Keratinocyte (primary cell): ENCODE measurements around the gene ATCAY. TPM values are rescaled to one million over a fixed set of nuclear protein-coding genes. Genes with fewer than 3 reads are reported as not detected.
A peak's percentile ranks its signal among the peaks of the same experiment; 100 is the strongest.
"Not testable (repeated sequence)": the region's sequence is repeated elsewhere in the genome, so short reads cannot be mapped to it uniquely, and the experiment has no call there.

Source experiments
- DNase-seq: peaks from one replicate; pipeline ENCODE4 v3.0.0-alpha.2; 2011; ENCODE audit warnings: low read depth, missing footprints, low spot score
- FAIRE-seq: peaks from 2 replicates; lab custom pipeline; 2011; peaks lifted over from hg19 to GRCh38; lab: Jason Lieb, UNC
- H2AFZ ChIP-seq: 2 replicates; pipeline ENCODE4 v1.6.0; 2012; ENCODE audit warnings: low read length, control low read depth, inconsistent platforms; ENCODE audit not compliant: control insufficient read depth
- H3K27ac ChIP-seq: 2 replicates; pipeline ENCODE4 v1.5.1; 2011; ENCODE audit warnings: low read length; ENCODE audit not compliant: control insufficient read depth, insufficient read depth
- H3K27me3 ChIP-seq: 3 replicates; pipeline ENCODE4 v1.6.0; 2011; ENCODE audit warnings: low read length; ENCODE audit not compliant: control insufficient read depth, insufficient read depth; ENCODE audit errors: extremely low read depth
- H3K36me3 ChIP-seq, 2 experiments: 2 replicates in 1 of 2; 3 replicates in 1 of 2; pipeline ENCODE4 v1.5.1; 2011; ENCODE audit warnings: low read length in 2 of 2, mild to moderate bottlenecking in 1 of 2; ENCODE audit not compliant: control insufficient read depth in 2 of 2, insufficient read depth in 2 of 2; ENCODE audit errors: extremely low read depth in 1 of 2
- H3K4me1 ChIP-seq: 3 replicates; pipeline ENCODE4 v1.5.1; 2011; ENCODE audit warnings: low read length; ENCODE audit not compliant: control insufficient read depth, insufficient read depth; ENCODE audit errors: extremely low read depth
- H3K4me2 ChIP-seq: 3 replicates; pipeline ENCODE4 v1.6.0; 2011; ENCODE audit warnings: low read depth, low read length; ENCODE audit not compliant: control insufficient read depth, insufficient read depth; ENCODE audit errors: extremely low read depth
- H3K4me3 ChIP-seq, 3 experiments: fragments of 200-600 bp in 1 of 3; sonication (generic) in 1 of 3; 2 replicates in 2 of 3; 3 replicates in 1 of 3; pipeline ENCODE4 v1.5.1; 2011 to 2016; ENCODE audit warnings: low read length in 3 of 3, mild to moderate bottlenecking in 3 of 3, control low read depth in 2 of 3, inconsistent platforms in 1 of 3, low read depth in 1 of 3, mixed read lengths in 1 of 3, mixed run types in 1 of 3, moderate library complexity in 1 of 3; ENCODE audit not compliant: control insufficient read depth in 2 of 3, insufficient read depth in 2 of 3; ENCODE audit errors: extremely low read depth in 1 of 3
- H3K79me2 ChIP-seq: 2 replicates; pipeline ENCODE4 v1.6.0; 2012; ENCODE audit warnings: low read length; ENCODE audit not compliant: control insufficient read depth, insufficient read depth
- H3K9ac ChIP-seq: 3 replicates; pipeline ENCODE4 v1.6.0; 2011; ENCODE audit warnings: low read length; ENCODE audit not compliant: control insufficient read depth, insufficient read depth; ENCODE audit errors: extremely low read depth
- H3K9me1 ChIP-seq: 3 replicates; pipeline ENCODE4 v1.6.0; 2011; ENCODE audit warnings: low read length; ENCODE audit not compliant: control insufficient read depth, insufficient read depth; ENCODE audit errors: extremely low read depth
- H3K9me3 ChIP-seq: 2 replicates; pipeline ENCODE4 v1.5.1; 2012; ENCODE audit warnings: low read depth, low read length; ENCODE audit not compliant: control insufficient read depth
- H4K20me1 ChIP-seq: 3 replicates; pipeline ENCODE4 v1.6.0; 2011; ENCODE audit warnings: low read length; ENCODE audit not compliant: control insufficient read depth, insufficient read depth; ENCODE audit errors: extremely low read depth
- CTCF ChIP-seq, 3 experiments: IDR thresholded peaks in 1 of 3; conservative IDR thresholded peaks in 1 of 3; optimal IDR thresholded peaks in 1 of 3; 2 replicates in 2 of 3; 3 replicates in 1 of 3; pipeline versions ENCODE3 to v1.5.1; 2011; ENCODE audit warnings: low read length in 3 of 3, mild to moderate bottlenecking in 3 of 3, moderate library complexity in 2 of 3, control low read depth in 1 of 3, inconsistent platforms in 1 of 3; ENCODE audit not compliant: insufficient read depth in 2 of 3; ENCODE audit errors: extremely low read depth in 1 of 3
- EZH2 ChIP-seq: IDR thresholded peaks from one replicate; pipeline ENCODE4 v1.6.1; 2012; ENCODE audit warnings: inconsistent platforms, mild to moderate bottlenecking, low read length, moderate library complexity
- dilution Hi-C: fragments of 300-500 bp; cut with MboI; formaldehyde crosslinking; loops from one replicate; pipeline ENCODE4 v1.7.0; 2020; ENCODE audit warnings: low sequenced_read_pairs; ENCODE audit not compliant: extremely low pct_ligation_motif_present
- polyA plus RNA-seq, 5 experiments: library from polyadenylated mRNA; depleted of rRNA in 3 of 5; stranded (reverse) in 3 of 5; stranded (forward) in 1 of 5; unstranded in 1 of 5; fragments of >200 nt; gene quantifications; 1 replicate in 1 of 5; 2 replicates in 3 of 5; 3 replicates in 1 of 5; pipeline versions ENCODE4 v1.2.1 to v1.2.3, GENCODE V29; 2011 to 2012; ENCODE audit warnings: missing spikeins in 2 of 5, low read depth in 1 of 5, low replicate concordance in 1 of 5

ATCAY gene
- polyA plus RNA-seq, 1 donor (not counting 4 experiments of a cell fraction or from before 2014, with no cell fraction given) = not detected

DNA sequence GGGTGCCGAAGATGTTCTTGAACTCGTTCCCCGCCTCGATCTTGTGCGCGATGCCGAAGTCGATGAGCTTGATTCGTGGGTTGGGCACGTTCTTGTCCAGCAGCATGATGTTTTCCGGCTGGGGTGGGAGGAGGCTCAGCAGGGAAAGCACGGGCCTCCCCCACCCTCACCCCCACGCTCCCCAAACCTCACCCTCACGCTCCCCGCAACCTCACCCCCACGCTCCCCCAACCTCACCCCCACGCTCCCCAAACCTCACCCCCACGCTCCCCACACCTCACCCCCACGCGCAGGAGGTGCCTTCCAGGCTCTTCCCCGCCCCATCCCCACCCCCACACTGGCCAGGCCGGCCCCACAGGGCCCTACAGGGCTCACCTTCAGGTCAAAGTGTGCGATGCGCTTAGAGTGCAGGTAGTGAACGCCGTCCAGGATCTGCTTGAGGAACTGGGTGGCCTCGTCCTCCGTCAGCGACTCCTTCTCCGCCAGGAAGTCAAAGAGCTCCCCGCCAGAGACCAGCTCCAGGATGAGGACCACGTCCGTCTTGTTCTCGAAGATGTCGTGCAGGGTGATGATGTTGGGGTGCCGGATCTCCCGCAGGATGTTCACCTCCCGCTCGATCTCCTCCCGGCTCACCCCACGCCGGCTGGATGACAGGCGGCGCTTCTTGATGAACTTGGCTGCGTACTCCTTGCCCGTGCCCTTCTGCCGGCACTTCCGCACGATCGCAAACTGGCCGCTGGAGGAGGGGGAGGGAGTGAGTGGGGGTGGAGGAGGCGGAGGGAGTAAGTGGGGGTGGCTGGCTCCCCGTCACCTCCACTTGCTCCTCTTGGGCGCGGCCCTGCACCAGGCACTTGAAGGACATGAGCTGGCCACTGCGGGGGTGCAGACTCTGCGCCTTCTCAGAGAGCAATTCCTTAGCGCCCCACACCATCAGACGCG is 84.0 kb downstream of the ATCAY start:
- peaks cover 17% of the 10 kb centered on the region for H3K4me1 ChIP-seq
- peaks cover 37 to 47% of the 10 kb centered on the region in 2 experiments for H3K36me3 ChIP-seq
- FAIRE-seq (no peak), DNase-seq (no peak)
- H3K4me3 ChIP-seq = no peak overlapping the region
- H3K79me2 ChIP-seq = peaks cover 44% of the 10 kb centered on the region
- no peaks in the 10 kb centered on the region for H3K27me3 ChIP-seq
- no peak overlapping the region for H3K27ac ChIP-seq
- H3K9me3 ChIP-seq = no peaks in the 10 kb centered on the region
- no peak overlapping the region for H2AFZ ChIP-seq
- H4K20me1 ChIP-seq = peaks cover 21% of the 10 kb centered on the region
- H3K4me2 ChIP-seq = no peak overlapping the region
- no peak overlapping the region for H3K9ac ChIP-seq
- dilution Hi-C loops = no loop called here
- no peak for TF ChIP-seq CTCF (optimal IDR thresholded peaks at IDR 0.05 in 1 of 3, IDR thresholded peaks at IDR 0.05 in 1 of 3, conservative IDR thresholded peaks at IDR 0.05 in 1 of 3; ENCODE audit: extremely low read depth in 1 of 3, insufficient read depth in 2 of 3, low read length in 3 of 3)
- no peak for TF ChIP-seq EZH2
- H3K9me1 ChIP-seq = no peaks in the 10 kb centered on the region

DNA sequence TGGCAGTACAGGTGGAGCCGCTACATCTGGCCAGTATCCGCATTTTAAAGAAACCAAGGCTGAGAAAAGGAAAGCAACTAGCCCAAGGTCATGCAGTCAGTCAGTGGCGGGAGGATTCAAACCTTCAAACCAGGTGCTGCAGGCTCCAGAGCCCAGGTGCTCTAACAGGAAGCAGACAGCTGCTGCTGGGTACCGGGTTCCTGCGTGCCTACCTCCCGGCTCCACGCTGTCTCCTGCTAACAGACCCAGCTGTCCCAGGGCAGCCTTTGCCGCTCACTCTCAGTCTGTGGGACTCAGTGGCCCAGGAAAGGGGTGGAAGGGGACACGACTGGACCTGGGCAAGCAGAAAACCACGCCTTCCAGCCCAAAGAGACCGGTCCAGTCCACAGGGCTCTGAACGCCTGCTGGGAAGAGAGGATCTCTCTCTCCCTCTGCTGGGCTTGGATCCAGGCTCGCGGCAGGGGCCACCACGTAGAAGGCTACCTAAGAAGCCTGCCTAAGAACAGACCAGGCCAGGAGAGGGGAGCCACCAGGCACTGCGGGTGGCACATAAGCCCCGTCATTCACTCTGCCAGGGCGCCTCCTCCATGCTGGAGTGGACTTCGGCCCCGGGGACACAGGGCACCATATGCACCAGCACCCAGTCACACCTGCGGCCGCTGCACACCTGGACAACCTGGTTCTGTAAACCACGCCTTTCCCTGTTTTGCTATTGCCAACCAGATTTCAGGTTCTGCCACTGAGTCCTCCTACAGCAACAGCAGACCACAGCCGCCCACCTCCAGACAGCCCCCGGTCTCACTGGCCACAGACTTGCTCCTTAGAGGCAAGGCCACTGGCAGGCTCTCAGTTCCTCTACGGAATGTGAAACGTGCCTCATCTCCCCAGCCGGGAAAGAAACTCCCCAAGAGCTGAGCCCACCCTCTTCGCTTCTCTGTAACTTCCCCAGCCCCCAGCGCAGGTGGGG is 85.8 kb downstream of the ATCAY start:
- DNase-seq = no peak
- Histone ChIP-seq H3K9me1 (no peaks in the 10 kb centered on the region), H3K79me2 (peaks cover 57% of the 10 kb centered on the region), H3K36me3 (peaks cover 37 to 40% of the 10 kb centered on the region in 2 experiments), H2AFZ (no peak overlapping the region), H4K20me1 (peaks cover 22% of the 10 kb centered on the region), H3K4me2 (no peak overlapping the region), H3K27ac (no peak overlapping the region), H3K4me3 (no peak overlapping the region), H3K4me1 (peaks cover 22% of the 10 kb centered on the region), H3K27me3 (no peaks in the 10 kb centered on the region), H3K9ac (no peak overlapping the region), H3K9me3 (no peaks in the 10 kb centered on the region)
- no peak for FAIRE-seq
- dilution Hi-C loops = no loop called here
- TF ChIP-seq EZH2 (no peak), CTCF (optimal IDR thresholded peaks at IDR 0.05 in 1 of 3, IDR thresholded peaks at IDR 0.05 in 1 of 3, conservative IDR thresholded peaks at IDR 0.05 in 1 of 3; ENCODE audit: extremely low read depth in 1 of 3, insufficient read depth in 2 of 3, low read length in 3 of 3) (no peak)

GRCh38 chr19:3967983-3968382 is 87.5 kb downstream of the ATCAY start:
- peak overlapping the region in 1 of 3 experiments; percentile 46 for H3K4me3 ChIP-seq
- H3K9me3 ChIP-seq, FAIRE-seq, H2AFZ ChIP-seq, H3K9me1 ChIP-seq, H3K27me3 ChIP-seq, dilution Hi-C loops, DNase-seq: not testable (repeated sequence)
- H3K27ac ChIP-seq = peak overlapping the region; percentile 94
- peaks cover 22% of the 10 kb centered on the region for H3K4me1 ChIP-seq
- peak overlapping the region; percentile 46 for H3K9ac ChIP-seq
- peaks cover 28% of the 10 kb centered on the region for H4K20me1 ChIP-seq
- peaks cover 57% of the 10 kb centered on the region for H3K79me2 ChIP-seq
- peaks cover 32 to 36% of the 10 kb centered on the region in 2 experiments for H3K36me3 ChIP-seq
- peak overlapping the region; percentile 95 for H3K4me2 ChIP-seq
